ENCODE results near the gene HMCN2.
A peak's percentile ranks its signal among the peaks of the same experiment; 100 is the strongest.
"Not testable (repeated sequence)": the region's sequence is repeated elsewhere in the genome, so short reads cannot be mapped to it uniquely, and the experiment has no call there.

HMCN2 gene

DNA sequence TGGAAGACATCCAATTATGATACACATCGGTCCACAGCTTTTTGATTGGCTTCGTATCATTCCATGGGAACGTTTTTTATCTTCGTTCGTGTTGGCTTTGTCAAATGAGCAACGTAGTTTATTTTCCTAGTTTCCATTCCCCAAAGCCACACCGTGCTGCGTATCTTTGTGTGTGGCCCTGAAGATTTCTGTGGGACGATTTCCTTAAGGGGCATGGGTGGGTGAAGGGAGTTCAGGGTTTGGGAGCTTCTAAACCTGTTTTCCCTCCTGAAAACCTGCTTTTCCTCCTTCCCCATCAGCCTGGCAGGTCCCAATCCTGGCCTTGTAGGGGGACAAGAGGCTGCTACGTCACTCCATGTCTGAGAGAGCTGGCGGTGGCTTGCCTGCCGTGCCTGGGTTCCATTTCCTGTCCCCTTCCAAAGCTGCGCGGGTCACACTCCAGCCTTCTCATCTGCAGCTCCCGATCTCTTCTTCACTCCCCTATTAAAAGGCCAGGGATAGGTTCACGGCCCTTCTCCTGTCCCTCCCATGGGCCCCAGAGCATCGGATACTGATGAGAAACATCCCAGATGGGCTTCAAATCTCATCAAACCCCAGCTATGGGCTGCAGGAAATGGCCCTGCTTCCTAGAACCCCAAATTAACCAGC lies 155.7 kb downstream of the HMCN2 start:
- DNase-seq, result no peak

DNA sequence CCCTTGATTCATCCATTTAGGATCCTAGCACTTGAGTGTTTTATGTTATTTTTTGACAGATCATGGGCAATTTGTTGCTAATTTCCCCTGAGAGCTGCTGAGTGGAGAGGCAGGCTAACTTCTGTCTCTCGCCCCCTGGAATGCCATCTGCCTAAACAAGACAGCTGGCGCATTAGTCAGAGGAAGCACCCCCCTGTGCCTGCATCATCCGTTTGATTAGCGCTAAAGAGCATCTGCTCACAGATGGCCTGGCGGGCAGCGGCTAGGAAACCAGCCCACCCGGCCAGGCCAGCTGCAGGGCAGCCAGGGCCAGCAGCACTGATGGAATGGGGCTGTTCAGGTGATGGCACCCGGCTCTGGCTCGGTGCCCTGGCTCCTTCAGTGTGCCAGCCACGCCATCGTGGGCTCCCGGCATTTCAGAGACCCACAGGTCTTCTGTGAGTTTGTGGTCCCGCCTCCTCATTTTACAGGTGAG lies 156.3 kb downstream of the HMCN2 start:
- DNase-seq, result peak; percentile 62

DNA sequence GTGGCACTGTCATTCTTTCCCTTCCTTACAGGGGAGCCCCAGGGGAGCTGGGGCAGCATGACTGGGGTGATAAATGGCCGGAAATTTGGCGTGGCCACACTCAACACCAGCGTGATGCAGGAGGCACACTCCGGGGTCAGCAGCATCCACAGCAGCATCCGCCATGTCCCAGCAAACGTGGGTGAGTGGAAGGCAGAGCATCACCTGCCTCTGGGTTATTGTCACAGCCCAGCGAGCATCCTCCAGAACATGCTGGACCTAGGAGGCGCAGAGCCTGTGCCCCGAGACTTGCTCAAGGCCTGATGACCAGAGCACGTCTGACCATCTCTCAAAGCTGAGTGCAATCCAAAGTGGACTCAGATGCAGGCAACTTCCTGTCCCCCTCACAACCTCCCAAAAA lies 157.0 kb downstream of the HMCN2 start:
- DNase-seq, result no peak

DNA sequence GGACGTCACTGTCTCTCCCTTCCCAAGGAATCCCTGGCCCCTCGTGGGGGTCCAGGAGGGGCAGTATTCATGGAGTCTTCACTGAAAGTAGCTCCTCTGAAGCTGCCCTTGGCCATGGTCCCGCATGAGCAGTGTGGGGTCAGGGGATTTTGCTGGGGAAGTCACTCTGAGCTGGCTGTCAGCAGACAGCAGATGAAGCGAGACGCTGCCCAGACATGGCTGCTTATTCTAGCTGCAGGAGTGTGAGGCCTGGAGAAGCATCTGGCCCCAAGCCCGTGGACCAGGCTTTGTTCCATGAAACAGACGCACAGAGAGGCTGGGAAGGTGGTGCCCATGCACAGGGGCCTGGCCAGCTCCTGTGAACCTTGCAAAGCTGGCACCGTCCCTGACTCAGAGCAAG lies 157.7 kb downstream of the HMCN2 start:
- no peak for DNase-seq

DNA sequence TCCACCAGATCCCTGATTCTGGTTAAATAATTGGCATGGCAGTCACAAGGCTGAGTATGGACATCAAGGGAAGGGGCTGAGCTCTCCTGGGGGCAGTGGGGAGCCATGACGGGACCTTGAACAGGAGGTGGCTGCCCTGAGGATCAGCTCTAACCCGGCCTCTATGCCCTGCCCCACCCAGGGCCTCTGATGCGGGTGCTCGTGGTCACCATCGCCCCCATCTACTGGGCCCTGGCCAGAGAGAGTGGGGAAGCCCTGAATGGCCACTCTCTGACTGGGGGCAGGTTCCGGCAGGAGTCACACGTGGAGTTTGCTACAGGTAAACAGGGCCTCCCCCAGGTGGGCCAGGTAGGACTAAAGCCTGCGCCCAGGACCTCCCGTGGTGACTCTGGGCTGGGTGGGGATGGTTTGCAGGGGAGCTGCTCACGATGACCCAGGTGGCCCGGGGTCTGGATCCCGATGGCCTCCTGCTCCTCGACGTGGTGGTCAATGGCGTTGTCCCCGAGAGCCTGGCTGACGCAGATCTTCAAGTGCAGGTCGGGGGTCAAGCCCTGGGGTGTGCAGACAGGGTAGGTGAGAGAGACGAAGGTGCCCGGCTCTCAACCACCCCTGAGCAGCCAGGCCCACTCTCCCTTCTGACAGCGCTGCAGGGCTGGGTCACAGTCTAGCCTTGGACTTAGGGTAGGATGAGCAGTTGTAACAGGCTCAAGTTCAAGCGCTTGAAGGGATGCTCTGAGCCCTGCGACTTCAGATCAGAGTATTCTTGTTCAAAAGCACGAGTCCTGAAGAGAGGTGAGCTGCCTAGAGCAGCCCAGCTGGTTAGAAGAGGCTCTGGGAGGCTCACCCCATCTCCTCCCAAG lies 159.3 kb downstream of the HMCN2 start:
- DNase-seq, result no peak

DNA sequence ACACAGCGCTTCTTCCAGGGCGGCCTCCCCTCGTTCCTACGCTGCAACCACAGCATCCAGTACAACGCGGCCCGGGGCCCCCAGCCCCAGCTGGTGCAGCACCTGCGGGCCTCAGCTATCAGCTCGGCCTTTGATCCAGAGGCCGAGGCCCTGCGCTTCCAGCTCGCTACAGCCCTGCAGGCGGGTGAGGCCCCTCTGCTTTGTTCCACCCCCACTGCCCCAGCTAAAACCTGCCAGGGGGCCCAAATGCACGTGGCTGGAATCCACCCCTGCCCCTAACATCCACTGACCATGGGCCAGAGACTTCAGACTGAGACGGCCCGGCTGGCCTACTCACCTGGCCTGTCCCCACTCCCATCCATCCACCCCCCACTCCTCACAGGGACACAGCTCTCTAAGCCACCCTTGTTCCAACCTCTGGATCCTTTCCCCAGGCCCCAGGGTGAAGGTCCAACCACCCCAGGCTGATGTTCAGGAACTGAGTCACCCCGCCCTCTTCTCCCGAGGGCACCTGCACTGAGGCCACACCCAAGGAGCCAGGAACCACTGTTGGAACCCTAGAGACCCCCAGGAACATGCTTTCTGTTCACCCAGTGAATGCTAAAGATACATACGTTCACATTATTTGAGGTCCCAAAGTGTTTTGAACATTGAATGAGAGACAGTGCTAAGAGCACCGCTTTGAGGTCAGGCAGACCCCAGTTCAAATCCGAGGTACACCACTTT lies 160.3 kb downstream of the HMCN2 start:
- DNase-seq, result no peak

DNA sequence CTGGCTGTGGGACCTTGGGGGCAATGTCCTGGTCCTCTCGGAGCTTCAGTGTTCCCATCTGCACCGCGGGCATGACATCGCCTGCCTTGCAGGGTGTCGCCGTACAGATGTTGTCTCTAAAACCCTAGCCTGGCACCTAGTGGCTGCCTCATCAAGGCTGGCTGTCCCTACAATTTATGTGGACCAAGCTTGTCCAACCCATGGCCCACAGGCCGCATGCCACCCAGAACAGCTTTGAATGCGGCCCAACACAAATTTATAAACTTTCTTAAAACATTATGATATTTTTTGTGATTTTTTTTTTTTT lies 160.9 kb downstream of the HMCN2 start:
- no peak for DNase-seq

DNA sequence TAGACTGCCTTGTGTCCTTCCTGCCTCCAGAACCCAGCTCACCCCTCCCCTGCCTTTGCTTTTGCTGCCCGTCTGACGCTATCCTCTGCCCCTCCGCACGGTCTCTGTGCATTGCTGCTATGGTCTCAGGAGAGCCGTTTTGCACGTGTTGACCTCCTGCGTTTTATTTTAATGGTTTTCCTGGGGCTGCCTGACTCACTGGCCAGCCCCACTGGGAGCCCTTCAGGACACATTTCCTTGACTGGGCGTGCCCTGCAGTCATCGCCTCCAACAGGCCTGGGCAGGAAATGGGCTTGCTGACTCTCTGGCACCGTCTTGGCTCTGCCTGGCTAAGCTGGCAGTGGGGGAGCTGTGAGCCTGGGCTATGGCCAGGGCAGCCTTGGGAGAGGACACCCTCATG lies 161.3 kb downstream of the HMCN2 start:
- DNase-seq, result no peak

DNA sequence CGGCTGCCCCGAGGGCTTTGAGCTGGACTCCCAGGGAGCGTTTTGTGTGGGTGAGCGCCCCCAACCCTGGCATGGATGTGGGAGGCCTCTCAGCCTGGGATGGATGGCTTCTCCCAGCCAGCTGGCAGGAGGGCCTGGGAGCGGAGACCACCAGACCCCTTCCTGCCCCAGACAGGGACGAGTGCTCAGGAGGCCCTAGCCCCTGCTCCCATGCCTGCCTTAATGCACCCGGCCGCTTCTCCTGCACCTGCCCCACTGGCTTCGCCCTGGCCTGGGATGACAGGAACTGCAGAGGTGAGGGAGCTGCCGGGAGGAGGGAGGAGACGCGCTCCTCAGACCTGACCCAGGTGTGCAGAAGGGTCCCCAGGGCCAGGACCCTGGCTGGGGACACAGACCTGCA lies 161.8 kb downstream of the HMCN2 start:
- no peak for DNase-seq

DNA sequence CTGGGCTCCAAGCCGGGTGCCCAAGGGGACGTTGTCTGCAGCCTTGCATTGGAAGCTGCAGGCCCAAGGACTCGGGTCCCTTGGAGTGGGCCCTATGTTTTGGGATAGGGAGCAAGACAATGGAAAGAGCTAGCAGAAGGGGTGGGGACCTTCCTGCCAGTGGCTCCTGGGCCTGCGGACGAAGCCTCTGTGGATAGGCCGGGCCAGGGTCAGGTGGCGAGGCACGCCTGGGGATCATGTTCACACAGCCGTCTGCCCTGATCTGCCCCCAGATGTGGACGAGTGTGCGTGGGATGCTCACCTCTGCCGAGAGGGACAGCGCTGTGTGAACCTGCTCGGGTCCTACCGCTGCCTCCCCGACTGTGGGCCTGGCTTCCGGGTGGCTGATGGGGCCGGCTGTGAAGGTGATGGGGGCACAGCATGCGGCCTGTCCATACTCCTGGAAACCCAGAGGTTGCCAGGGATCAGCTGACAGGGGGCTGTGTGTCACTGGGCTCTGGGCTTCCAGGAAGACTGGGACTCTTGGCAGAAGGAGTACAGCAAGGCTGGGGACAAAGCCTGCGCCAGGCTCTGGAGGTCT lies 162.6 kb downstream of the HMCN2 start:
- no peak for DNase-seq

DNA sequence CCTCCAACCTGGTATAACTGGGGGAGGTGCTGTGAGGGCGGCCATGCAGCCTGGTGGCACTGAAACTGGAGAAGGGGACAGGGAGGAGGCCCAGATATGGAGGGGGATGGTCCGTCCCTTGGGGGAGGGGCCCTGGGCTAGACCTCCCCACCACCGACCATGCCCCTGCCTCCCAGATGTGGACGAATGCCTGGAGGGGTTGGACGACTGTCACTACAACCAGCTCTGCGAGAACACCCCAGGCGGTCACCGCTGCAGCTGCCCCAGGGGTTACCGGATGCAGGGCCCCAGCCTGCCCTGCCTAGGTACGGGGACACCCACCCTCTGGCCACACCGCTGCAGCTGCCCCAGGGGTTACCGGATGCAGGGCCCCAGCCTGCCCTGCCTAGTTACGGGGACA lies 163.8 kb downstream of the HMCN2 start:
- DNase-seq, result no peak

DNA sequence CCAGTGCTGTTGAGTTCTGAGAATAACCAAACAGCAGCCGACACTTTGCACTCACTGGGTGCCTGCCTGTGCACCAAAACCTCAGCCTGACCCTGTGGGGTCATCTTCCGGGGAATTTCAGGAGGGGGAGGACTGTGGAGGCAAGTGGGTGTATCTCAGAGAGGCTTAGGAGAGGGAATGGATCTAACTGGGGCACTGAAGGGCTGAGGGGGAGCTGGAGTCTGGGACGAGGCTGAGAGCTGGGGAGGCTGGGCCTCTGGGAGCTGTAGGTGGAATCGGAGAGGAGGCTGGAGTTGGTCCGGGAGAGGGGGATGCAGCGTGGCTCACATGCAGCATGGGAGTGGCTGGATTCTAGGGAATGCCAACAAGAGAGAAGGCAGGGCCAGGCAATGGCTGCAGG lies 164.3 kb downstream of the HMCN2 start:
- no peak for DNase-seq

DNA sequence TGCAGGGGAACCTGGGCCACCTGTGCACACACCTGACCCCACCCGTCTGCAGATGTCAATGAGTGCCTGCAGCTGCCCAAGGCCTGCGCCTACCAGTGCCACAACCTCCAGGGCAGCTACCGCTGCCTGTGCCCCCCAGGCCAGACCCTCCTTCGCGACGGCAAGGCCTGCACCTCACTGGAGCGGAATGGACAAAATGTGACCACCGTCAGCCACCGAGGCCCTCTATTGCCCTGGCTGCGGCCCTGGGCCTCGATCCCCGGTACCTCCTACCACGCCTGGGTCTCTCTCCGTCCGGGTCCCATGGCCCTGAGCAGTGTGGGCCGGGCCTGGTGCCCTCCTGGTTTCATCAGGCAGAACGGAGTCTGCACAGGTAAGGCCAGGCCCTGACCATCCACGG lies 164.7 kb downstream of the HMCN2 start:
- DNase-seq, result no peak

DNA sequence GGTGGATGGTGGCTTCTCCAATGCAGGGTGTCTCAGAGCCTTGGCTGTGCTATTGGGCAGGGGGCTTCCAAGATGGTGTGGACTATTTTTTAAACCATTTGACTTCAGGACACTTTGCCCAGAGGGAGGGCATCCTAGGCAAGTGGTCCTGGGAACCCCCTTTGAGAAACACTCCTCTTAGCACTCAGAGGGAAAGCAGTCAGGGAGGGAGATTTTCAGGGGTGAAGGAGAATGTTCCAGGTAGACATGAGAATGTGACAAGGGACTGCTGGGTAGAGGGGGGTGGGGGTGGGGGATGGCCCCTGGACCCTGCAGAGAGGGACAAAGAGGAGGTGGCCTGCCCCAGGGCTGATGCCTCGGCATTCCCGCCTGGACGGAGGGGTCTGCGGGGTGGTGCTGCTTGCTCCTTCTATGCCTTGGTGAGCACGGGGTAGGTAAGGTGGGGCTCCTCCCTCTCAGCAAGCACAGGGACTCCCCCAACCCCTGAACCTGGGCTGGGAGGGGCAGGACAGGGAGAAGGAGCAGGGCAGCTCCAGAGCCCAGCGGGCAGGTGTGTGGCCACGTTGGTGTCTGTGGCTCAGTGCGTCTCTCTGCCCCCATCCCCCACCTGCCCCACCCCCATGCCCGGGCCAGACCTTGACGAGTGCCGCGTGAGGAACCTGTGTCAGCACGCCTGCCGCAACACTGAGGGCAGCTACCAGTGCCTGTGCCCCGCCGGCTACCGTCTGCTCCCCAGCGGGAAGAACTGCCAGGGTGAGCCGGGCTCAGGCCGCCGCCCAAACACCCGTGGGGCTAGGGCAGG lies 165.4 kb downstream of the HMCN2 start:
- DNase-seq, result no peak

DNA sequence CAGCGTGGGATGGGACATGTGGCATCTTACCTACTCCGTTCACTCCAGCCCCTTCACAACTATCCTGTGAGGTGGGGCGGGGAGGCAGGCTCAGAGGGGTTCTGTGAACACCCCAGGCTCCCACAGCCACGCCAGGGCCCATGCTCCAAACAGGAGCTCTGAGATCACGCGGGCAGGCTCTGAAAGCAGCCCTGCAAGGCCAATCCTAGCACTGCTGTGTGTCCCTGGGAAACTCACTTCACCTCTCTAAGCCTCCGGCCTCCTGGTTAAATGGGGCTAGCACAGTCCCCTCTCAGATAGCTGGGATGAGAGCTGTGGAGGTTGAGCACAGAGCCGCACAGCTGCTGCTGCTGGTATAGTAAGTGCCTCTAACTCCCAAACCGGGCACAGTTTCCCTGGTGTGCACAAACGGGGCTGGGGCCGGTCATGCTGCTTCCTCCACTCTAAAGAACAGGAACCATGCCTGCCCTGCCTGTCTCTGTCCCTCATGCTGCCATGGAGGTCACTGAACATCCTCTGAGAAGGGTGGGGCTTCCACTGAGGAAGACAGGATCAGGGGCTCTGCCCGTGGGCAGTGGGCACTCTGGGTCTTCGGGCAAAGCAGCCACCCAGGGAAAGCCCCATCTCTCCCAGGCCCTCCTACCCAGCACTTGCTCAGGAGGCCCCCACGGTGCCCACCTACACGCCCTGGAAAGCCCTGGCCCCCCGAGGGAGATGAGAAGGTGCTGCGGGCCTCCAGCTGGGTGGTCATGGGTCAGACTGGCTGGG lies 166.2 kb downstream of the HMCN2 start:
- no peak for DNase-seq

DNA sequence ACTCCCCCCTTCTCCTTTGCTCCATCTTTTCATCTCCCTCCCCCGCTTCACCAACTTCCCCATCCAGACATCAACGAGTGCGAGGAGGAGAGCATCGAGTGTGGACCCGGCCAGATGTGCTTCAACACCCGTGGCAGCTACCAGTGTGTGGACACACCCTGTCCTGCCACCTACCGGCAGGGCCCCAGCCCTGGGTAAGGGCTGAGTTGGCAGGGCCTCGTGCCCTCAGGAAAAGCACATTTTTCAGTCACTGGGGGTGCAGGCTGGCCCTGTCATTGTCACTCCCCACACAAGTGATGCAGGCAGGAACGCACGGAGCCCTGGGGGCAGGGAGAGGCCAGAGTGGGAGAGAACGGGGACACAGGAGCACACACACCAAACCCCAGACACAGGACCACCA lies 166.8 kb downstream of the HMCN2 start:
- DNase-seq, result no peak

DNA sequence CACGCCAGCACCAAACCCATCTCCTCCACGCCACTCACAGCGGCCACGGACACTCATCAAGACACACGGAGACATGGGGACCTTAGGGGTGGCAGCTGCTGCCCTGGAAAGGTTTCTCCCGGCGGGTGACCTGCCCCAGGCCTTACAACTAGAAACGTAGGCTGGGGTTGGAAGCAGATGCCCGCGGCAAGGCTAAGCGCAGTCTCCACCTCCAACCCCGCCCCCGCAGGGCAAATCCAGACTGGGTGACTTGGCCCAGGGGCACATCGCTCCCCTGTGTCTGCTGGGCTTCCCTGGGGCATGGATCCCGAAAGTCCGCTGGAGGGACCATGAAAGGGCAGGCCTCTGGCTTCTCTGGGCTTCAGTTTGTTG lies 167.2 kb downstream of the HMCN2 start:
- no peak for DNase-seq

DNA sequence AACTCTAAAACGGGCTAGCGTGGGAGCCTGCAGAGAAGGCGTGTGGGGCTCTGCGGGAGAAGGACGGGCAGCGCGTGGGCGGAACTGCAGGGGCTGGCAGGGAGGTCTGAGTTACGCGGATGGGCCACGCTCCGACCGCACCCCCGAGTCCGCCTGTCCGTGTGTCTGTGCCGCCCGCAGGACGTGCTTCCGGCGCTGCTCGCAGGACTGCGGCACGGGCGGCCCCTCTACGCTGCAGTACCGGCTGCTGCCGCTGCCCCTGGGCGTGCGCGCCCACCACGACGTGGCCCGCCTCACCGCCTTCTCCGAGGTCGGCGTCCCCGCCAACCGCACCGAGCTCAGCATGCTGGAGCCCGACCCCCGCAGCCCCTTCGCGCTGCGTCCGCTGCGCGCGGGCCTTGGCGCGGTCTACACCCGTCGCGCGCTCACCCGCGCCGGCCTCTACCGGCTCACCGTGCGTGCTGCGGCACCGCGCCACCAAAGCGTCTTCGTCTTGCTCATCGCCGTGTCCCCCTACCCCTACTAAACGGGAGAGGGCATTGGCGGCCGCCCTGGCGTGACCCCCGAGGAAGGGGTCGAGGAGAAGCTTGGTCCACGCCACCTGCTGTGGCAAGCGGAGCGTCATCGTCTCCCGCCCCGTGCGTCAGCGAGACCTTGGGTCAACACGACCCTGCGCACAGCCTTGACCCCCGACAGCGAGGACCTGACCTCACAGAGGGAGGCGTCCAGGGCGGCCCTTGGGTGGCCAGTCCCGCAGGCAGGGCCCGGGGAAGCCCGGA lies 167.8 kb downstream of the HMCN2 start:
- peak; percentile 54 for DNase-seq

DNA sequence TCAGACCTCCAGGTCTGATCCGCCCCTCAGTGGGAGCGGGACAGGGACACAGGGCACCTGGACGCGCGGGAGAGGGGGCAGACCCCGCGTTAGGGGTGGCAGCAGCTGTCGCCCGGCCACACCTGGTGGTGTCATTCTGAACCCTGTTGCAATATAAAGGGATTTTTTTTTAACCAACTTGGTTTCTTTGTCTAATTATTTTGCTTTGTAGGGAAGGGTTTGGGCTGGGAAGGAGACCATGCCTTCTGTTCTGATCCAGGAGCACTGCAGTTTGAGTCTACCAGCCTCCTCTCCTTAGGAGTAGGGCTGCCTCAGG lies 168.3 kb downstream of the HMCN2 start:
- DNase-seq, result no peak

DNA sequence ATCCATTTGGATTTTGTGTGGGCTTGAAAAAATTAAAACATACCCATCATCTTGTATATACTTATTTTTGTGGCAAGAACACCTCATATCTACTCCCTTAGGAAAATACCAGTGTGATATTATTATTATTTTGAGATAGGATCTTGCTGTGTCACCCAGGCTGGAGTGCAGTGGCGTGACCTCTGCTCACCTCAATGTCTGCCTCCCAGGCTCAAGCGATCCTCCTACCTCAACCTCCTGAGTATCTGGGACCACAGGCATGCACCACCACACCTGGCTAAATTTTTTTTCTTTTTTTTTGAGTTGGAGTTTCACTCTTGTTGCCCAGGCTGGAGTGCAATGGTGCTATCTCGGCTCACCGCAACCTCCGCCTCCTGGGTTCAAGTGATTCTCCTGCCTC lies 169.1 kb downstream of the HMCN2 start:
- DNase-seq, result not testable (repeated sequence)

DNA sequence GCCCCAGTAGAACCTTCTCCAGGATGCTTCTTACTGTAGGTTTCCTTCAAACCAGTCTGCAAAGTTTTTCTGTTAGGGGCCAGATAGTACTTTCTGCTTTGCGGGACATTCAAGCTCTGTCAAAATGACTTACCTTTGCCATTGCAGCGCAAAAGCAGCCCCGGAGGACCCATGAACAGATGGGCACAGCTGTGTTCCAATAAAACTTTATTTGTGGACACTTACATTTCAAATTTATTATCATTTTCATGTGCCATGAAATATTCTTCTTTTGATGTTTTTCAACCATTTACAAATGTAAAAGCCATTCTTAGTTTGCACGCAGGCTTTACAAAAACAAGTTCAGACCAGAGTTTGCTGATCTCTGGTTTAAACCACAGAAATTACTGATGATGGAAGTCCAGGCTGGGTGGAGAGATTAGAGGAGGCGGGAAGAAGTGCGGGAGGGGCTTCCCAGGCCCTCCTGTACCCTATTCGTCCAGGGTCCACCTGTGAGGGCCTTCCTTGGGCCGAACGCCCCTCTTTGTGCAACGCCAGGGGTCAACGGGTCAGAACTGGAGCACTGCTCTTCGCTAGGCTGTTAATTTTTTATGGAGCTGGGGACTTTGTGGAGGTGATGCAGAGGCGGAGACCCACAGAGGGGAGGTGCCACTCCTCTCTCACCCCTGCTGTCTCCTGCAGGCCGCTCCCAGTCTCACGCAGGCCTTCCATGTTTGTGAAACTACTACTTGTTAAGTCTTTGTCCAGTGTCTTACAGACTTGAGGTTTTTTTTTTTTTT lies 171.6 kb downstream of the HMCN2 start:
- DNase-seq, result no peak

Data from DMS79 treated with DMSO at 0.1 percent for 48 hours (cell line).